Endothelial cell of umbilical vein (primary cell): ENCODE measurements around the gene RPS25. TPM values are rescaled to one million over a fixed set of nuclear protein-coding genes. Genes with fewer than 3 reads are reported as not detected.

Source experiments
- BruUV-seq: library from RNA; stranded (reverse); fragments of 400-500 nt; replicated peaks from 2 replicates; lab custom pipeline; 2021; lab: Mats Ljungman, UMichigan
- CTCF ChIA-PET: fragments of 300-600, 350-600 bp; sonication (Branson Sonifier 250); formaldehyde crosslinking; loops from one replicate; lab custom pipeline; 2021; ENCODE audit warnings: antibody characterized with exemption, inconsistent platforms; lab: Charles Lee
- POLR2A ChIA-PET: fragments of 300-600, 350-600 bp; sonication (Branson Sonifier 250); formaldehyde crosslinking; loops from one replicate; lab custom pipeline; 2021; ENCODE audit warnings: antibody characterized with exemption, inconsistent platforms; lab: Charles Lee
- DNase-seq: peaks from one replicate; pipeline ENCODE4 v3.0.0-alpha.2; 2011; ENCODE audit warnings: low read depth, low spot score
- FAIRE-seq: peaks from 2 replicates; lab custom pipeline; 2011; peaks lifted over from hg19 to GRCh38; lab: Jason Lieb, UNC
- H2AFZ ChIP-seq: 2 replicates; pipeline ENCODE4 v1.6.0; 2012; ENCODE audit warnings: low read depth, low read length, control low read depth, inconsistent platforms
- H3K27ac ChIP-seq: 2 replicates; pipeline ENCODE4 v1.5.1; 2011; ENCODE audit warnings: low read depth, mild to moderate bottlenecking, control low read depth, low read length, moderate library complexity; ENCODE audit not compliant: insufficient read depth
- H3K27me3 ChIP-seq, 2 experiments: 2 replicates each; pipeline versions ENCODE4 v1.6.0 to v1.6.1; 2011; ENCODE audit warnings: low read length in 2 of 2, mixed read lengths in 1 of 2; ENCODE audit not compliant: control insufficient read depth in 2 of 2, insufficient read depth in 2 of 2
- H3K36me3 ChIP-seq, 2 experiments: 2 replicates in 1 of 2; 3 replicates in 1 of 2; pipeline ENCODE4 v1.5.1; 2011; ENCODE audit warnings: low read length in 2 of 2, mild to moderate bottlenecking in 1 of 2, moderate library complexity in 1 of 2; ENCODE audit not compliant: control insufficient read depth in 2 of 2, insufficient read depth in 2 of 2; ENCODE audit errors: extremely low read depth in 1 of 2
- H3K4me1 ChIP-seq: 3 replicates; pipeline ENCODE4 v1.5.1; 2011; ENCODE audit warnings: mild to moderate bottlenecking, low read length; ENCODE audit not compliant: control insufficient read depth, insufficient read depth; ENCODE audit errors: extremely low read depth
- H3K4me2 ChIP-seq: 2 replicates; pipeline ENCODE4 v1.6.1; 2011; ENCODE audit warnings: low read length, control low read depth, mixed read lengths; ENCODE audit not compliant: insufficient read depth
- H3K4me3 ChIP-seq, 3 experiments: fragments of 200-600 bp in 1 of 3; sonication (generic), shearing (Covaris generic) in 1 of 3; replicated peaks in 1 of 3; 2 replicates each; pipeline ENCODE4 v1.5.1; 2011 to 2016; ENCODE audit warnings: control low read depth in 3 of 3, low read length in 3 of 3, mild to moderate bottlenecking in 2 of 3, inconsistent platforms in 1 of 3, low read depth in 1 of 3, moderate library complexity in 1 of 3; ENCODE audit not compliant: insufficient read depth in 1 of 3
- H3K79me2 ChIP-seq: 2 replicates; pipeline ENCODE4 v1.6.0; 2012; ENCODE audit warnings: low read length, inconsistent platforms; ENCODE audit not compliant: control insufficient read depth, insufficient read depth
- H3K9ac ChIP-seq: replicated peaks from 2 replicates; pipeline ENCODE3; 2011; ENCODE audit warnings: low read length, control low read depth; ENCODE audit not compliant: insufficient read depth; ENCODE audit errors: extremely low read depth
- H3K9me1 ChIP-seq: replicated peaks from 3 replicates; pipeline ENCODE4 v1.6.0; 2011; ENCODE audit warnings: mild to moderate bottlenecking, low read length; ENCODE audit not compliant: control insufficient read depth, insufficient read depth; ENCODE audit errors: extremely low read depth
- H3K9me3 ChIP-seq: replicated peaks from 2 replicates; pipeline ENCODE4 v1.5.1; 2012; ENCODE audit warnings: low read length, inconsistent platforms; ENCODE audit not compliant: control insufficient read depth, insufficient read depth
- H4K20me1 ChIP-seq: replicated peaks from 2 replicates; pipeline ENCODE3; 2011; ENCODE audit warnings: mild to moderate bottlenecking, low read length; ENCODE audit not compliant: control insufficient read depth, insufficient read depth; ENCODE audit errors: extremely low read depth
- CTCF ChIP-seq, 2 donors: IDR thresholded peaks; 1 replicate in 1 of 2; 2 replicates in 1 of 2; pipeline ENCODE4 v1.5.1; 2011; ENCODE audit warnings: low read length in 2 of 2, mild to moderate bottlenecking in 2 of 2, moderate library complexity in 2 of 2, control low read depth in 1 of 2, inconsistent platforms in 1 of 2, low read depth in 1 of 2; ENCODE audit not compliant: insufficient read depth in 1 of 2; ENCODE audit errors: extremely low read depth in 1 of 2
- EZH2 ChIP-seq: IDR thresholded peaks from 2 replicates; pipeline ENCODE4 v1.6.1; 2012; ENCODE audit warnings: borderline replicate concordance, low read depth, mild to moderate bottlenecking, moderate library complexity, low read length, inconsistent platforms; ENCODE audit not compliant: severe bottlenecking
- FOS ChIP-seq: IDR thresholded peaks from 2 replicates; pipeline ENCODE4 v1.6.1; 2011; ENCODE audit warnings: mild to moderate bottlenecking, low read length, moderate library complexity, borderline replicate concordance; ENCODE audit not compliant: insufficient read depth
- GATA2 ChIP-seq: IDR thresholded peaks from 2 replicates; pipeline ENCODE4 v1.7.0; 2011; ENCODE audit warnings: low read depth, mild to moderate bottlenecking, moderate library complexity, mixed read lengths, low read length; ENCODE audit not compliant: insufficient read length, insufficient read depth
- JUN ChIP-seq: IDR thresholded peaks from 2 replicates; pipeline ENCODE4 v1.6.1; 2011; ENCODE audit warnings: borderline replicate concordance, low read depth; ENCODE audit not compliant: insufficient read length, insufficient read depth
- MAX ChIP-seq: IDR thresholded peaks from 2 replicates; pipeline ENCODE4 v1.6.1; 2011; ENCODE audit not compliant: insufficient read depth, insufficient read length
- MYC ChIP-seq: IDR thresholded peaks from one replicate; pipeline ENCODE4 v1.6.1; 2011; ENCODE audit warnings: mild to moderate bottlenecking, low read depth, low read length
- POLR2A ChIP-seq: IDR thresholded peaks from 2 replicates; pipeline ENCODE4 v1.6.1; 2012; ENCODE audit warnings: low read depth, mild to moderate bottlenecking, control low read depth, low read length
- POLR2AphosphoS5 ChIP-seq: IDR thresholded peaks from 2 replicates; pipeline ENCODE4 v1.6.1; 2012; ENCODE audit warnings: low read depth, mild to moderate bottlenecking, control low read depth, low read length, moderate library complexity; ENCODE audit not compliant: insufficient read depth
- dilution Hi-C: fragments of 300-500 bp; cut with MboI; formaldehyde crosslinking; loops from one replicate; pipeline ENCODE4 v1.15.0; 2019; ENCODE audit warnings: low sequenced_read_pairs; ENCODE audit not compliant: extremely low pct_ligation_motif_present
- intact Hi-C: fragments of 100-400 bp; cut with micrococcal nuclease; formaldehyde crosslinking; loops from one replicate; pipeline ENCODE4 v1.10.0; 2022
- polyA plus RNA-seq, 4 experiments: library from polyadenylated mRNA; depleted of rRNA in 3 of 4; stranded (reverse) in 3 of 4; unstranded in 1 of 4; fragments of >200 nt; gene quantifications; 2 replicates each; pipeline versions ENCODE4 v1.2.1 to v1.2.3, GENCODE V29; 2011 to 2012; ENCODE audit warnings: missing spikeins in 1 of 4
- total RNA-seq: library from RNA; stranded (reverse); gene quantifications from 2 replicates; pipeline ENCODE4 v1.2.3, GENCODE V29; 2021

The RPS25 gene
- total and polyA plus RNA-seq, 2 donors (not counting 3 experiments of a cell fraction or from before 2014, with no cell fraction given): 887 to 992 TPM

- no peaks in the 10 kb centered on the region for H3K9me1 ChIP-seq
- CTCF ChIA-PET: interaction anchor here (1.0 kb wide), 1 partner anchor 12 kb away, joined by 3 read pairs; no protein-coding TSS in a partner anchor
- BruUV-seq: no TSS peak
- H3K79me2 ChIP-seq: no peaks in the 10 kb centered on the region
- H3K27me3 ChIP-seq: no peaks in the 10 kb centered on the region
- intact Hi-C loops: no loop called here
- no peak overlapping the region for H3K27ac ChIP-seq
- H3K4me2 ChIP-seq: no peak overlapping the region
- dilution Hi-C loops: no loop called here
- no peak overlapping the region for H2AFZ ChIP-seq
- FAIRE-seq (no peak), DNase-seq (no peak)
- H3K9ac ChIP-seq: no peak overlapping the region
- H4K20me1 ChIP-seq: no peaks in the 10 kb centered on the region
- no peak for TF ChIP-seq MAX
- no peak for TF ChIP-seq JUN
- TF ChIP-seq EZH2: no peak
- TF ChIP-seq FOS: no peak
- TF ChIP-seq POLR2AphosphoS5: no peak
- TF ChIP-seq POLR2A: no peak
- TF ChIP-seq MYC: no peak
- TF ChIP-seq GATA2: no peak
- no peak for TF ChIP-seq CTCF (IDR thresholded peaks at IDR 0.05; ENCODE audit: extremely low read depth in 1 of 2, insufficient read depth in 1 of 2, low read depth in 1 of 2, low read length in 2 of 2)
- POLR2A ChIA-PET: no interaction called here
- H3K4me1 ChIP-seq: peaks cover 16% of the 10 kb centered on the region
- H3K36me3 ChIP-seq: peaks cover 3 to 19% of the 10 kb centered on the region in 2 experiments
- no peak overlapping the region for H3K4me3 ChIP-seq
- no peaks in the 10 kb centered on the region for H3K9me3 ChIP-seq
Observed at GRCh38 chr11:119026970-119027369, 8.8 kb upstream of the RPS25 start.
